Adrenal gland (tissue), 5 donors: ENCODE results near the gene UBQLN1.

ENCODE experiments used
- POLR2A ChIP-seq, 2 donors: fragments of 450-650 bp; IDR thresholded peaks; one replicate each; pipeline ENCODE4 v1.6.1; 2017; ENCODE audit warnings: antibody characterized with exemption in 2 of 2, mild to moderate bottlenecking in 2 of 2, moderate library complexity in 1 of 2
- TF ChIP-seq, protein P1 (sequence below), 6 experiments: fragments of 450-650 bp in 4 of 6; fragments of 200-600 bp in 2 of 6; sonication (generic) in 1 of 6; IDR thresholded peaks; 1 replicate in 5 of 6; 2 replicates in 1 of 6; pipeline versions ENCODE4 v1.5.1 to v1.8.0; 2016 to 2021; ENCODE audit warnings: antibody characterized with exemption in 6 of 6, mild to moderate bottlenecking in 2 of 6, moderate library complexity in 1 of 6
- donor health status: DM: no; HTN: no; CAD: no.

DNA sequence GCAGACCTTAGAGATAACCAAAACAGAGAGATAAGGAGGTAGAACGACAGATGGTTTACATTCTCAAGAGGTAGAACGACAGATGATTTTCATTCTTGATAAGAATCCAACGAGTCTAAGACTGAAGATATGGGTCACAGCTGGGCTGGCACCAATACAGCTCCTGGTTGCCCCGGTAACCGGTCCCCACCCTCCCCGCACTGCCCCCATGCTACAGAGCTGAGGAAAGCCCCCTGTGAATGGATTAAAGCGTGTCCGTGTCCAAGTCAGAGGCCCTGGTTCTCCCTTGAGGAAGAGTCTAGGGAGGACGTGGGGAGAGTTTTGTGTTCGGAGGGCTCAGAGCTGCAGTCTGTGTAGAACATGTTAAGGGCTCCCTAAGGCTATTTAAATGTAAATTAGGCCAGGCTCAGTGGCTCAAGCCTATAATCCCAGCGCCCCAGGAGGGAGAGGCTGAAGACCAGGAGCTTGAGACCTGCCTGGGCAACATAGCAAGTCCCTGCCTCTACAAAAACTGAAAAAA is 76.8 kb downstream of the UBQLN1 start:
- TF ChIP-seq, protein P1, sequence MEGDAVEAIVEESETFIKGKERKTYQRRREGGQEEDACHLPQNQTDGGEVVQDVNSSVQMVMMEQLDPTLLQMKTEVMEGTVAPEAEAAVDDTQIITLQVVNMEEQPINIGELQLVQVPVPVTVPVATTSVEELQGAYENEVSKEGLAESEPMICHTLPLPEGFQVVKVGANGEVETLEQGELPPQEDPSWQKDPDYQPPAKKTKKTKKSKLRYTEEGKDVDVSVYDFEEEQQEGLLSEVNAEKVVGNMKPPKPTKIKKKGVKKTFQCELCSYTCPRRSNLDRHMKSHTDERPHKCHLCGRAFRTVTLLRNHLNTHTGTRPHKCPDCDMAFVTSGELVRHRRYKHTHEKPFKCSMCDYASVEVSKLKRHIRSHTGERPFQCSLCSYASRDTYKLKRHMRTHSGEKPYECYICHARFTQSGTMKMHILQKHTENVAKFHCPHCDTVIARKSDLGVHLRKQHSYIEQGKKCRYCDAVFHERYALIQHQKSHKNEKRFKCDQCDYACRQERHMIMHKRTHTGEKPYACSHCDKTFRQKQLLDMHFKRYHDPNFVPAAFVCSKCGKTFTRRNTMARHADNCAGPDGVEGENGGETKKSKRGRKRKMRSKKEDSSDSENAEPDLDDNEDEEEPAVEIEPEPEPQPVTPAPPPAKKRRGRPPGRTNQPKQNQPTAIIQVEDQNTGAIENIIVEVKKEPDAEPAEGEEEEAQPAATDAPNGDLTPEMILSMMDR (IDR thresholded peaks at IDR 0.05), result no peak
- TF ChIP-seq POLR2A (IDR thresholded peaks at IDR 0.05), result no peak
